ENCODE measurements around the gene TIGD6. TPM values are rescaled to one million over a fixed set of nuclear protein-coding genes. Genes with fewer than 3 reads are reported as not detected.

TIGD6 gene
- polyA plus RNA-seq, 1 experiment, result 6.5 TPM

GRCh38 chr5:149988126-149988525, 12.3 kb downstream of the TIGD6 start:
- DNase-seq (ENCODE audit: low read depth, low spot score), result no peak

GRCh38 chr5:149982505-149982904, 17.9 kb downstream of the TIGD6 start:
- DNase-seq (ENCODE audit: low read depth, low spot score), result no peak
- POLR2A ChIA-PET, result no interaction called here
- Histone ChIP-seq H3K27ac (ENCODE audit: low read depth, low read length) (no peak overlapping the region), H3K27me3 (ENCODE audit: control insufficient read depth, insufficient read depth, low read length) (no peaks in the 10 kb centered on the region), H3K4me3 (ENCODE audit: low read depth, low read length) (no peak overlapping the region), H3K9me3 (ENCODE audit: control insufficient read depth, insufficient read depth, low read length) (no peaks in the 10 kb centered on the region)
- no peak for TF ChIP-seq CTCF (IDR thresholded peaks at IDR 0.05; ENCODE audit: low read depth, low read length)
- CTCF ChIA-PET, result interaction anchor here (0.5 to 5.6 kb wide), 10 partner anchors 8 to 353 kb away, joined by 3 to 25 read pairs (median 6); no protein-coding TSS in a partner anchor

More at GRCh38 chr5:149988126-149988525, 12.3 kb downstream of the TIGD6 start:
- ChIA-PET POLR2A (no interaction called here), CTCF (interaction anchor here (0.6 to 2.7 kb wide), 3 partner anchors 22 to 430 kb away, joined by 3 to 28 read pairs (median 4); no protein-coding TSS in a partner anchor)
- TF ChIP-seq CTCF (IDR thresholded peaks at IDR 0.05; ENCODE audit: low read depth, low read length), result no peak
- H3K27me3 ChIP-seq (ENCODE audit: control insufficient read depth, insufficient read depth, low read length), result no peaks in the 10 kb centered on the region
- no peak overlapping the region for H3K27ac ChIP-seq (ENCODE audit: low read depth, low read length)
- no peak overlapping the region for H3K4me3 ChIP-seq (ENCODE audit: low read depth, low read length)
- no peaks in the 10 kb centered on the region for H3K9me3 ChIP-seq (ENCODE audit: control insufficient read depth, insufficient read depth, low read length)

GRCh38 chr5:149981206-149981605, 19.2 kb downstream of the TIGD6 start:
- no peak for TF ChIP-seq CTCF (IDR thresholded peaks at IDR 0.05; ENCODE audit: low read depth, low read length)
- Histone ChIP-seq H3K27ac (ENCODE audit: low read depth, low read length) (no peak overlapping the region), H3K4me3 (ENCODE audit: low read depth, low read length) (no peak overlapping the region), H3K9me3 (ENCODE audit: control insufficient read depth, insufficient read depth, low read length) (no peaks in the 10 kb centered on the region), H3K27me3 (ENCODE audit: control insufficient read depth, insufficient read depth, low read length) (no peaks in the 10 kb centered on the region)
- ChIA-PET POLR2A (no interaction called here), CTCF (interaction anchor here (1.4 to 5.6 kb wide), 6 partner anchors 10 to 150 kb away, joined by 4 to 25 read pairs (median 16); no protein-coding TSS in a partner anchor)
- no peak for DNase-seq (ENCODE audit: low read depth, low spot score)

GRCh38 chr5:149979896-149980295, 20.6 kb downstream of the TIGD6 start:
- no peak for TF ChIP-seq CTCF (IDR thresholded peaks at IDR 0.05; ENCODE audit: low read depth, low read length)
- CTCF ChIA-PET, result interaction anchor here (1.4 to 5.6 kb wide), 4 partner anchors 11 to 145 kb away, joined by 4 to 25 read pairs (median 20); no protein-coding TSS in a partner anchor
- Histone ChIP-seq H3K27me3 (ENCODE audit: control insufficient read depth, insufficient read depth, low read length) (no peaks in the 10 kb centered on the region), H3K4me3 (ENCODE audit: low read depth, low read length) (no peak overlapping the region), H3K27ac (ENCODE audit: low read depth, low read length) (no peak overlapping the region), H3K9me3 (ENCODE audit: control insufficient read depth, insufficient read depth, low read length) (no peaks in the 10 kb centered on the region)
- POLR2A ChIA-PET, result no interaction called here
- no peak for DNase-seq (ENCODE audit: low read depth, low spot score)

GRCh38 chr5:149975409-149975808, 25.0 kb downstream of the TIGD6 start:
- H3K4me3 ChIP-seq (ENCODE audit: low read depth, low read length), result no peak overlapping the region
- TF ChIP-seq CTCF (IDR thresholded peaks at IDR 0.05; ENCODE audit: low read depth, low read length), result no peak
- ChIA-PET POLR2A (interaction anchor here (1.1 kb wide), 1 partner anchor 13 kb away, joined by 12 read pairs; no protein-coding TSS in a partner anchor), CTCF (interaction anchor here (0.6 to 3.3 kb wide), 5 partner anchors 13 to 229 kb away, joined by 3 to 16 read pairs (median 4); no protein-coding TSS in a partner anchor)
- no peaks in the 10 kb centered on the region for H3K9me3 ChIP-seq (ENCODE audit: control insufficient read depth, insufficient read depth, low read length)
- no peak overlapping the region for H3K27ac ChIP-seq (ENCODE audit: low read depth, low read length)
- no peaks in the 10 kb centered on the region for H3K27me3 ChIP-seq (ENCODE audit: control insufficient read depth, insufficient read depth, low read length)
- DNase-seq (ENCODE audit: low read depth, low spot score), result no peak
